GM12891 (cell line): ENCODE measurements around the gene MCM3AP.

Experiments
- POLR2A ChIP-seq: IDR thresholded peaks from 2 replicates; pipeline ENCODE4 v1.6.1; 2011; ENCODE audit warnings: low read depth, low read length, control low read depth
- POLR2AphosphoS5 ChIP-seq: IDR thresholded peaks from 2 replicates; pipeline ENCODE4 v1.6.1; 2011; ENCODE audit warnings: low read depth, low read length, control low read depth
- SPI1 ChIP-seq: IDR thresholded peaks from 2 replicates; pipeline ENCODE4 v1.6.1; 2011; ENCODE audit warnings: low read depth, low read length, control low read depth
- TAF1 ChIP-seq: IDR thresholded peaks from 2 replicates; pipeline ENCODE4 v1.6.1; 2011; ENCODE audit warnings: low read depth, low read length, control low read depth

- no peak for TF ChIP-seq POLR2AphosphoS5
- TF ChIP-seq POLR2A: no peak
- no peak for TF ChIP-seq SPI1
- TF ChIP-seq TAF1: no peak
Observed at GRCh38 chr21:46334351-46335140, 49.1 kb upstream of the MCM3AP start.
